Suprapubic skin (tissue), 4 donors: Measurements from ENCODE around the gene MRPL53. TPM values are rescaled to one million over a fixed set of nuclear protein-coding genes. Genes with fewer than 3 reads are reported as not detected.

Experiments used
- DNase-seq, 2 donors: peaks; one replicate each; pipeline ENCODE4 v3.0.0-alpha.2; 2019; ENCODE audit warnings: low spot score in 2 of 2
- H3K27ac ChIP-seq: fragments of 200-600 bp; sonication (generic); one replicate; pipeline ENCODE4 v1.5.1; 2019
- H3K27me3 ChIP-seq: fragments of 200-600 bp; sonication (generic); one replicate; pipeline ENCODE4 v1.5.1; 2019
- H3K36me3 ChIP-seq: fragments of 200-600 bp; sonication (generic); one replicate; pipeline ENCODE4 v1.5.1; 2019
- H3K4me1 ChIP-seq: fragments of 200-600 bp; sonication (generic); one replicate; pipeline ENCODE4 v1.5.1; 2019
- H3K4me3 ChIP-seq: fragments of 200-600 bp; sonication (generic); one replicate; pipeline ENCODE4 v1.5.1; 2019; ENCODE audit warnings: mild to moderate bottlenecking
- H3K9me3 ChIP-seq: fragments of 200-600 bp; sonication (generic); one replicate; pipeline ENCODE4 v1.5.1; 2019
- CTCF ChIP-seq, 2 donors: fragments of 200-600 bp in 1 of 2; fragments of 450-650 bp in 1 of 2; sonication (generic) in 1 of 2; IDR thresholded peaks; one replicate each; pipeline ENCODE4 v1.5.1; 2016 to 2019; ENCODE audit warnings: antibody characterized with exemption in 2 of 2, mild to moderate bottlenecking in 1 of 2, moderate library complexity in 1 of 2
- EP300 ChIP-seq: sonication (generic); formaldehyde crosslinking; IDR thresholded peaks from one replicate; pipeline ENCODE4 v1.6.1; 2017; ENCODE audit warnings: antibody characterized with exemption
- POLR2A ChIP-seq, 2 donors: fragments of 450-650 bp; IDR thresholded peaks; one replicate each; pipeline ENCODE4 v1.6.1; 2017; ENCODE audit warnings: antibody characterized with exemption in 2 of 2, mild to moderate bottlenecking in 2 of 2, moderate library complexity in 2 of 2
- POLR2AphosphoS5 ChIP-seq, 3 donors: sonication (generic); formaldehyde crosslinking; IDR thresholded peaks; one replicate each; pipeline ENCODE4 v1.6.1; 2017; ENCODE audit warnings: antibody characterized with exemption in 3 of 3
- WGBS: methylation state at CpG from one replicate; pipeline ENCODE4 v1.1.5; 2018; 5-methylcytosine and 5-hydroxymethylcytosine counted together
- total RNA-seq, 4 donors: library from RNA; depleted of rRNA; stranded (reverse); fragments of >200 nt; gene quantifications; one replicate each; pipeline ENCODE4 v1.1.0, GENCODE V29; 2016

Gene MRPL53
- total RNA-seq, 4 donors from 2014 or later = 13.1 to 36.0 (median 26.7) TPM

GRCh38 chr2:74499940-74500577, 27.6 kb upstream of the MRPL53 start:
- H3K4me1 ChIP-seq = peaks cover 56% of the 10 kb centered on the region
- H3K27me3 ChIP-seq = peaks cover 61% of the 10 kb centered on the region
- no peaks in the 10 kb centered on the region for H3K9me3 ChIP-seq
- no peak overlapping the region for H3K27ac ChIP-seq
- no peak overlapping the region for H3K4me3 ChIP-seq
- TF ChIP-seq EP300 = no peak
- TF ChIP-seq POLR2A (IDR thresholded peaks at IDR 0.05) = no peak
- no peak for TF ChIP-seq POLR2AphosphoS5 (IDR thresholded peaks at IDR 0.05)
- no peak for TF ChIP-seq CTCF (IDR thresholded peaks at IDR 0.05)
- peaks cover 7% of the 10 kb centered on the region for H3K36me3 ChIP-seq
- no peak for DNase-seq
- 63% methylated on average over 6 of the region's 15 CpGs for WGBS

DNA sequence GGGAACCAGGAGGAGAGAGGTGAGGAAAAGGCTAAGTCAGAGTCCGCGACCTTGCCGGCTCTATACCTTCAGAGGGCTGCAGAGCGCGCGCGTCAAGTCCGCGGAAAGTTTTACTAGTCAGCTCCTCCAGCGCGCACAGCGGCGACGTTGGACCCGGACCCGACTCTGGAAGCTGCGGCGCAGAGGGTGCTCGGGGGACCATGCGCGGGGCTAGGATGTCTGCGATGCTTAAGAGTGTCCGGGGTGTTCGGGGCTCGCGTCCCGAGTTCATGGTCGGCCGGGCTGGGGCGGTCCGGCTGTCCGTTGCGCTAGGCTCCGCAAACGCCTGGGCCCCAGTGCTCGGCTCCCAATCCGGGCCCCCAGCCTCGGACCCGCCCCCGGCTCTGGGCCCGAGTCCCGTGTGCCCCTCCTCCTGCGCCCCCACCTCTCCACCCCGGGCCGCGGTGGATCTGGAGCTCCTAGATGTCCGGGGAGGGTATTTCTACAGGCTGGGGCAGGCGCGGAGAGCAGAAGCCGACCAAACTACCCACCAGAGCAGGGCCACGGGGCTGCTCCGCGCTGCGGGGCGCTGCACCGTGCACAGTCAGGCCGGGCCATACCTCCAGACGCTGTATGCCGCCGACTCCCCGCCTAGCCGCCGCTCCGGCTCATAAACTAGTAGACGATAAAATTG, 26.9 kb upstream of the MRPL53 start, which contains the start of gene LBX2:
LBX2 (minus strand) TSS at position 337 of the 673 bp plus-strand sequence; CDS start at position 271, 66 bp downstream.
- H3K27ac ChIP-seq = no peak within 1 kb of the TSS
- H3K27me3 ChIP-seq = peaks cover 61% of the 10 kb centered on the region
- H3K36me3 ChIP-seq = peaks cover under 1% of the 10 kb centered on the region
- no peak for DNase-seq
- peaks cover 51% of the 10 kb centered on the region for H3K4me1 ChIP-seq
- 0% methylated on average over 15 of the region's 65 CpGs for WGBS
- TF ChIP-seq POLR2AphosphoS5 (IDR thresholded peaks at IDR 0.05) = no peak
- no peak for TF ChIP-seq CTCF (IDR thresholded peaks at IDR 0.05)
- no peaks in the 10 kb centered on the region for H3K9me3 ChIP-seq
- peak within 1 kb of the TSS; percentile 46 for H3K4me3 ChIP-seq

DNA sequence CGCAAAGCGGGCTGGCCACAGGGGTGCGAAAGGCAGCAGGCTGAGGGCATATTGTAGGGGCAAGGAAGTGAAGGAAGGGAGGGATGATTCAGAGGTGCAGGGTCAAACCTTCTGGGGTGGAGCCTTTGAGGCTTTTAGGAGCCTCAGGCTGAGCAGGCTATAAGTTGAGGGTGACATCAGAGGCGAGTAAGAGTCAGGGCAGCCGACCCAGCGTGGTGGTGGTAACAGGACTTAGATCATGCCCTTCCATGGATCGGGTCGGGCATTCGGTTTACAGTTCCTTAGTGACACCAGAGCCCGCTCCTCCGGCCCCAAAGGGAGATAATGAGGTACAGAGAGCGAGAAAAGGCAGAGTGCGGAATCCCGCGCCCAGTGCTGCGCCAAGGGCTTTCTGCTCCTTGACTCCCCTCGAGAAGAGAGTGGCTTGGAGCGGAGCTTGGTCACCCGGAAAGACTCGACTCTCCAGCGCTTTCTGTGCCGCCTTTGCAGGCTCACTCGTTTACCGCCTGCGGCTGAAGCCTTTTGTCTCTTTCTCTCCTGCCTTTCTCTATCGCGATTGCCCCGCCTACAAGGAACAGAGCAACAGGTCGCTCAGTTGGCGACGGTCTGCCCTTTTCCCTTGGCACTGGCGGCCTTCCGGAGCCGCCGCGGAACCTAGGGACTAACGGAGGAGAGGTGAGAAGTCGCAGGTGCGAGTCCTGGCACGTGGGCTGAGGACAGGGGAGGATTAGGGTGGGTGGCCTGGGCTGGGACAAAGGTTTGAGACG, 26.2 kb upstream of the MRPL53 start:
- 2% methylated on average over 41 of the region's 41 CpGs for WGBS
- H3K4me1 ChIP-seq = peaks cover 45% of the 10 kb centered on the region
- no peak for DNase-seq
- peaks cover 61% of the 10 kb centered on the region for H3K27me3 ChIP-seq
- no peak overlapping the region for H3K27ac ChIP-seq
- TF ChIP-seq EP300 (no peak), CTCF (IDR thresholded peaks at IDR 0.05) (no peak), POLR2A (IDR thresholded peaks at IDR 0.05) (no peak), POLR2AphosphoS5 (IDR thresholded peaks at IDR 0.05) (no peak)
- H3K9me3 ChIP-seq = no peaks in the 10 kb centered on the region
- H3K36me3 ChIP-seq = peaks cover 8% of the 10 kb centered on the region
- H3K4me3 ChIP-seq = peak overlapping the region; percentile 46

GRCh38 chr2:74497777-74498499, 25.5 kb upstream of the MRPL53 start:
- peak in 1 of 2 donors; percentile 69 for DNase-seq
- peaks cover 37% of the 10 kb centered on the region for H3K4me1 ChIP-seq
- TF ChIP-seq POLR2A (IDR thresholded peaks at IDR 0.05) (no peak), POLR2AphosphoS5 (IDR thresholded peaks at IDR 0.05) (no peak), EP300 (no peak), CTCF (IDR thresholded peaks at IDR 0.05) (no peak)

More at GRCh38 chr2:74497777-74498499, 25.5 kb upstream of the MRPL53 start:
- Histone ChIP-seq H3K4me3 (peak overlapping the region; percentile 46), H3K36me3 (peaks cover 15% of the 10 kb centered on the region), H3K27me3 (peaks cover 57% of the 10 kb centered on the region), H3K9me3 (no peaks in the 10 kb centered on the region), H3K27ac (no peak overlapping the region)
- 4% methylated on average over 37 of the region's 61 CpGs for WGBS
